H1 (cell line): ENCODE results near the gene FHL1. TPM values are rescaled to one million over a fixed set of nuclear protein-coding genes. Genes with fewer than 3 reads are reported as not detected.

Source experiments
- CTCF ChIA-PET: fragments of 300-600 bp; sonication (Branson Sonifier 250); formaldehyde crosslinking; loops from one replicate; lab custom pipeline; 2021; ENCODE audit not compliant: partially characterized antibody; lab: Charles Lee
- POLR2A ChIA-PET: fragments of 300-600 bp; sonication (Branson Sonifier 250); formaldehyde crosslinking; loops from one replicate; lab custom pipeline; 2021; ENCODE audit warnings: inconsistent platforms; ENCODE audit not compliant: partially characterized antibody; lab: Charles Lee
- DNase-seq, 2 experiments: peaks; one replicate each; pipeline versions ENCODE4 v3.0.0 to v3.0.0-alpha.2; 2010 to 2022; ENCODE audit warnings: low spot score in 2 of 2, low read depth in 1 of 2, mixed read lengths in 1 of 2
- FAIRE-seq: peaks from 2 replicates; lab custom pipeline; 2011; peaks lifted over from hg19 to GRCh38; lab: Jason Lieb, UNC
- H2AFZ ChIP-seq: 2 replicates; pipeline ENCODE4 v1.8.1; 2012; ENCODE audit warnings: low read length, inconsistent platforms
- H2AK5ac ChIP-seq: 2 replicates; pipeline ENCODE4 v1.6.1; 2013; ENCODE audit warnings: low read depth, low read length
- H2BK120ac ChIP-seq: replicated peaks from 2 replicates; pipeline ENCODE3; 2013; ENCODE audit warnings: low read depth, low read length, inconsistent platforms
- H2BK12ac ChIP-seq: 2 replicates; pipeline ENCODE4 v1.6.1; 2013; ENCODE audit warnings: low read depth, low read length
- H2BK15ac ChIP-seq: 2 replicates; pipeline ENCODE4 v1.6.1; 2013; ENCODE audit warnings: low read length
- H2BK20ac ChIP-seq: 2 replicates; pipeline ENCODE4 v1.6.1; 2013; ENCODE audit warnings: low read length
- H2BK5ac ChIP-seq: 2 replicates; pipeline ENCODE4 v1.6.1; 2013; ENCODE audit warnings: low read depth, low read length
- H3K14ac ChIP-seq: 2 replicates; pipeline ENCODE4 v1.6.1; 2013; ENCODE audit warnings: inconsistent platforms; ENCODE audit not compliant: insufficient read length
- H3K18ac ChIP-seq: 2 replicates; pipeline ENCODE4 v1.6.1; 2013; ENCODE audit warnings: low read length; ENCODE audit errors: extremely low read depth
- H3K23ac ChIP-seq: 2 replicates; pipeline ENCODE4 v1.6.1; 2013; ENCODE audit warnings: inconsistent platforms; ENCODE audit not compliant: insufficient read length
- H3K23me2 ChIP-seq: 2 replicates; pipeline ENCODE4 v1.6.1; 2013; ENCODE audit warnings: low read depth, low read length
- H3K27ac ChIP-seq: 2 replicates; pipeline ENCODE4 v1.6.1; 2011; ENCODE audit warnings: low read depth, low read length, inconsistent platforms
- H3K27me3 ChIP-seq, 4 experiments: replicated peaks in 1 of 4; 1 replicate in 1 of 4; 2 replicates in 3 of 4; pipeline versions ENCODE4 v1.6.1 to v1.8.1; 2011 to 2013; ENCODE audit warnings: low read length in 3 of 4, mild to moderate bottlenecking in 3 of 4, inconsistent platforms in 2 of 4, mixed read lengths in 2 of 4, moderate library complexity in 1 of 4; ENCODE audit not compliant: control insufficient read depth in 3 of 4, insufficient read depth in 3 of 4; ENCODE audit errors: extremely low read depth in 1 of 4
- H3K36me3 ChIP-seq, 4 experiments: 2 replicates each; pipeline versions ENCODE4 v1.6.1 to v1.8.1; 2011 to 2013; ENCODE audit warnings: mild to moderate bottlenecking in 4 of 4, low read length in 3 of 4, moderate library complexity in 2 of 4, control low read depth in 1 of 4, inconsistent platforms in 1 of 4; ENCODE audit not compliant: insufficient read depth in 4 of 4, control insufficient read depth in 2 of 4
- H3K4ac ChIP-seq: replicated peaks from 2 replicates; pipeline ENCODE3; 2013; ENCODE audit warnings: low read length, low read depth, mixed read lengths, inconsistent platforms; ENCODE audit not compliant: insufficient read length
- H3K4me1 ChIP-seq, 4 experiments: replicated peaks in 1 of 4; 1 replicate in 1 of 4; 2 replicates in 3 of 4; pipeline versions ENCODE4 v1.6.1 to v1.8.1; 2011 to 2013; ENCODE audit warnings: low read length in 3 of 4, inconsistent platforms in 2 of 4, mixed read lengths in 1 of 4; ENCODE audit not compliant: insufficient read depth in 4 of 4, control insufficient read depth in 3 of 4
- H3K4me2 ChIP-seq, 2 experiments: 2 replicates each; pipeline versions ENCODE4 v1.6.1 to v1.8.1; 2011 to 2013; ENCODE audit warnings: low read depth in 2 of 2, low read length in 2 of 2, control low read depth in 1 of 2, inconsistent platforms in 1 of 2, mild to moderate bottlenecking in 1 of 2; ENCODE audit not compliant: insufficient read depth in 1 of 2
- H3K4me3 ChIP-seq, 4 experiments: fragments of 200-600, 300-600 bp in 1 of 4; sonication (generic), shearing (Covaris generic), sonication (Bioruptor Twin) in 1 of 4; 2 replicates each; pipeline versions ENCODE4 v1.5.1 to v1.8.1; 2011 to 2016; ENCODE audit warnings: low read length in 4 of 4, low read depth in 3 of 4, control low read depth in 2 of 4, inconsistent platforms in 2 of 4, mild to moderate bottlenecking in 2 of 4, mixed read lengths in 1 of 4, moderate library complexity in 1 of 4; ENCODE audit not compliant: insufficient read depth in 2 of 4; ENCODE audit errors: extremely low read depth in 1 of 4
- H3K56ac ChIP-seq: replicated peaks from 2 replicates; pipeline ENCODE3; 2013; ENCODE audit warnings: low read depth, mild to moderate bottlenecking, mixed read lengths, low read length, inconsistent platforms; ENCODE audit not compliant: insufficient read length
- H3K79me1 ChIP-seq: 2 replicates; pipeline ENCODE4 v1.6.1; 2013; ENCODE audit warnings: low read depth, low read length, control low read depth
- H3K79me2 ChIP-seq, 2 experiments: 2 replicates each; pipeline versions ENCODE4 v1.6.1 to v1.8.1; 2012 to 2013; ENCODE audit warnings: low read length in 2 of 2, mild to moderate bottlenecking in 2 of 2, inconsistent platforms in 1 of 2; ENCODE audit not compliant: insufficient read depth in 2 of 2, control insufficient read depth in 1 of 2
- H3K9ac ChIP-seq, 4 experiments: replicated peaks in 1 of 4; 1 replicate in 1 of 4; 2 replicates in 3 of 4; pipeline versions ENCODE4 v1.6.1 to v1.8.1; 2011 to 2013; ENCODE audit warnings: low read depth in 3 of 4, low read length in 3 of 4, control low read depth in 2 of 4, mild to moderate bottlenecking in 2 of 4, moderate library complexity in 2 of 4, inconsistent platforms in 1 of 4; ENCODE audit errors: extremely low read depth in 1 of 4
- H3K9me3 ChIP-seq, 2 experiments: 2 replicates each; pipeline versions ENCODE4 v1.6.1 to v1.8.1; 2012 to 2013; ENCODE audit warnings: mild to moderate bottlenecking in 2 of 2, moderate library complexity in 2 of 2, control low read depth in 1 of 2, inconsistent platforms in 1 of 2, low read depth in 1 of 2, low read length in 1 of 2, mixed read lengths in 1 of 2; ENCODE audit not compliant: insufficient read depth in 2 of 2
- H4K20me1 ChIP-seq, 2 experiments: replicated peaks in 1 of 2; 2 replicates each; pipeline versions ENCODE3 to v1.8.1; 2011 to 2013; ENCODE audit warnings: inconsistent platforms in 2 of 2, low read length in 2 of 2, mild to moderate bottlenecking in 1 of 2; ENCODE audit not compliant: insufficient read depth in 2 of 2, control insufficient read depth in 1 of 2
- H4K5ac ChIP-seq: 2 replicates; pipeline ENCODE4 v1.6.1; 2013; ENCODE audit warnings: low read length, low read depth, mixed read lengths, inconsistent platforms; ENCODE audit not compliant: insufficient read length
- H4K8ac ChIP-seq: 2 replicates; pipeline ENCODE4 v1.8.0; 2013; ENCODE audit warnings: mild to moderate bottlenecking, moderate library complexity, low read length, inconsistent platforms; ENCODE audit not compliant: insufficient read depth; ENCODE audit errors: extremely low read depth
- H4K91ac ChIP-seq: replicated peaks from 2 replicates; pipeline ENCODE3; 2013; ENCODE audit warnings: low read length, mixed read lengths, inconsistent platforms; ENCODE audit not compliant: insufficient read length
- ASH2L ChIP-seq: fragments of 200-600, 300-600 bp; sonication (generic); IDR thresholded peaks from one replicate; pipeline ENCODE4 v1.7.1; 2017; ENCODE audit warnings: low read length
- CBX5 ChIP-seq: fragments of 300-800, 300-1000 bp; sonication (generic); IDR thresholded peaks from 2 replicates; pipeline ENCODE4 v1.7.1; 2016; ENCODE audit warnings: antibody characterized with exemption, low read length, low read depth
- CTCF ChIP-seq, 3 experiments: IDR thresholded peaks; 1 replicate in 2 of 3; 2 replicates in 1 of 3; pipeline versions ENCODE4 v1.5.1 to v1.6.1; 2011; ENCODE audit warnings: low read length in 3 of 3, mild to moderate bottlenecking in 3 of 3, inconsistent platforms in 2 of 3, low read depth in 1 of 3, moderate library complexity in 1 of 3; ENCODE audit not compliant: insufficient read depth in 1 of 3; ENCODE audit errors: control extremely low read depth in 1 of 3
- EZH2 ChIP-seq: fragments of 200-600 bp; sonication (generic); IDR thresholded peaks from 2 replicates; pipeline ENCODE4 v1.7.1; 2012; ENCODE audit warnings: low read depth, mild to moderate bottlenecking, moderate library complexity, low read length, inconsistent platforms; ENCODE audit not compliant: severe bottlenecking
- KDM1A ChIP-seq: fragments of 200-600, 300-600 bp; sonication (generic); IDR thresholded peaks from 2 replicates; pipeline ENCODE4 v1.7.1; 2016; ENCODE audit warnings: mild to moderate bottlenecking, low read length, borderline replicate concordance
- NRF1 ChIP-seq: IDR thresholded peaks from 2 replicates; pipeline ENCODE4 v1.6.1; 2011; ENCODE audit warnings: mild to moderate bottlenecking, low read depth, low read length, improper control_type of control experiment
- PHF8 ChIP-seq: fragments of 200-600 bp; sonication (generic); conservative IDR thresholded peaks from 2 replicates; pipeline ENCODE4 v1.7.1; 2012; ENCODE audit warnings: low read depth, mild to moderate bottlenecking, inconsistent platforms, low read length, moderate library complexity
- POLR2AphosphoS5 ChIP-seq: IDR thresholded peaks from 2 replicates; pipeline ENCODE4 v1.6.1; 2011; ENCODE audit warnings: low read depth, low read length
- ZNF274 ChIP-seq: IDR thresholded peaks from 2 replicates; pipeline ENCODE4 v1.7.0; 2012; ENCODE audit warnings: low read length, borderline replicate concordance; ENCODE audit errors: extremely low read depth
- WGBS, 2 experiments: shearing (Covaris generic) in 1 of 2; methylation state at CpG; one replicate each; pipeline versions ENCODE4 v1.1.6 to v1.1.7; 2013 to 2015; ENCODE audit warnings: low lambda C conversion rate in 2 of 2, mixed read lengths in 2 of 2, inconsistent platforms in 1 of 2, low coverage in 1 of 2, missing lambda C conversion rate in 1 of 2; ENCODE audit not compliant: insufficient replicate concordance in 2 of 2, insufficient coverage in 1 of 2, insufficient read length in 1 of 2; ENCODE audit errors: extremely low coverage in 1 of 2, missing lambda C conversion rate in 1 of 2; 5-methylcytosine and 5-hydroxymethylcytosine counted together
- polyA plus RNA-seq, 7 experiments: library from polyadenylated mRNA; depleted of rRNA in 3 of 7; stranded (reverse) in 5 of 7; unstranded in 2 of 7; fragments of >200 nt in 5 of 7; fragments of 200-250 nt in 2 of 7; gene quantifications; 1 replicate in 5 of 7; 2 replicates in 1 of 7; 4 replicates in 1 of 7; pipeline versions ENCODE4 v1.2.1 to v1.2.3, GENCODE V29; 2011 to 2013; ENCODE audit warnings: missing spikeins in 2 of 7, mixed read lengths in 2 of 7
- total RNA-seq: library from RNA; stranded (reverse); fragmentation: NEBNext Ultra II Directional; extraction: Animal tissue kit (Norgen Biotek cat#: 25700); gene quantifications from 2 replicates; pipeline ENCODE4 v1.2.1, GENCODE V29; 2021

FHL1 gene
- total and polyA plus RNA-seq, 2 of the 8 experiments (the other 6 are each of a cell fraction or from before 2014, with no cell fraction given), result 45.0 to 56.5 TPM

GRCh38 chrX:136256026-136256425, 108.7 kb downstream of the FHL1 start:
- DNase-seq, result no peak
- no peak overlapping the region for H3K56ac ChIP-seq
- no peak overlapping the region for H2BK12ac ChIP-seq
- H3K27ac ChIP-seq, result no peak overlapping the region
- no peaks in the 10 kb centered on the region for H3K36me3 ChIP-seq
- no peaks in the 10 kb centered on the region; the same call in 1 of the 2 replicates for H3K23me2 ChIP-seq
- no peaks in the 10 kb centered on the region for H3K27me3 ChIP-seq
- H2BK5ac ChIP-seq, result no peak overlapping the region
- no peak for FAIRE-seq
- no peak overlapping the region for H3K4ac ChIP-seq
- no peak overlapping the region for H3K9ac ChIP-seq
- no peaks in the 10 kb centered on the region for H3K79me1 ChIP-seq
- TF ChIP-seq NRF1 (no peak), ASH2L (no peak), EZH2 (no peak), POLR2AphosphoS5 (no peak), CBX5 (no peak), KDM1A (no peak), PHF8 (no peak), CTCF (IDR thresholded peaks at IDR 0.05; ENCODE audit: control extremely low read depth in 1 of 3, insufficient read depth in 1 of 3, low read depth in 1 of 3, low read length in 3 of 3) (no peak), ZNF274 (no peak)
- TF ChIP-seq, all 59 proteins: peak for 0
- Histone ChIP-seq H4K20me1 (no peaks in the 10 kb centered on the region), H4K8ac (no peak overlapping the region), H3K18ac (no peak overlapping the region), H2BK15ac (no peak overlapping the region), H4K91ac (no peak overlapping the region), H3K14ac (no peak overlapping the region), H3K23ac (no peak overlapping the region), H2AFZ (no peak overlapping the region), H3K4me1 (peaks cover 0 to 5% (median under 1%) of the 10 kb centered on the region in 4 experiments; a peak in 2 of 7 replicates), H3K4me3 (no peak overlapping the region), H2AK5ac (no peak overlapping the region), H2BK120ac (no peak overlapping the region), H3K4me2 (no peak overlapping the region), H2BK20ac (no peak overlapping the region), H4K5ac (no peak overlapping the region), H3K79me2 (no peaks in the 10 kb centered on the region), H3K9me3 (no peaks in the 10 kb centered on the region)
- ChIA-PET CTCF (interaction anchor here (3.6 kb wide), 1 partner anchor 12 kb away, joined by 13 read pairs; no protein-coding TSS in a partner anchor), POLR2A (interaction anchor here (1.2 kb wide), 1 partner anchor 14 kb away, joined by 3 read pairs; no protein-coding TSS in a partner anchor)
- 85% methylated on average over 4 of the region's 7 CpGs; no CpG with 5 or more reads in 1 of the 2 experiments for WGBS, 2 experiments
